ENCODE results near the gene CENPF. TPM values are rescaled to one million over a fixed set of nuclear protein-coding genes. Genes with fewer than 3 reads are reported as not detected.

CENPF gene
- total and polyA plus RNA-seq, 7 experiments from 2014 or later, result 0.83 to 79.9 (median 3.1) TPM

GRCh38 chr1:214615871-214616270, 12.9 kb downstream of the CENPF start:
- peak overlapping the region in 1 of 9 donors; percentile 19 for H3K27ac Mint-ChIP-seq
- CTCF ChIA-PET, result interaction anchor here (1.7 kb wide), 1 partner anchor 11 kb away, joined by 5 read pairs; no protein-coding TSS in a partner anchor
- peaks cover 0 to 5% (median 0%) of the 10 kb centered on the region in 11 donors for H3K9me3 Mint-ChIP-seq
- H3K4me3 Mint-ChIP-seq, result no peak overlapping the region
- H3K4me1 Mint-ChIP-seq, result peaks cover 6 to 51% (median 14%) of the 10 kb centered on the region in 7 donors
- Histone ChIP-seq H3K9me3 (ENCODE audit: control insufficient read depth in 2 of 3, low read length in 3 of 3) (no peaks in the 10 kb centered on the region), H3K36me3 (ENCODE audit: control insufficient read depth in 2 of 3, insufficient read depth in 3 of 3, low read length in 3 of 3) (no peaks in the 10 kb centered on the region), H3K27me3 (ENCODE audit: control insufficient read depth in 2 of 2, insufficient read depth in 2 of 2, low read length in 2 of 2) (no peaks in the 10 kb centered on the region), H3K27ac (ENCODE audit: low read depth, low read length) (no peak overlapping the region), H3K4me1 (ENCODE audit: control insufficient read depth in 2 of 2, insufficient read depth in 2 of 2, low read length in 2 of 2) (peaks cover 0 to 3% of the 10 kb centered on the region in 2 donors), H3K4me3 (ENCODE audit: low read length) (no peak overlapping the region)
- POLR2A ChIA-PET, result interaction anchor here (1.4 kb wide), 1 partner anchor 25 kb away, joined by 4 read pairs; no protein-coding TSS in a partner anchor
- H3K36me3 Mint-ChIP-seq, result peaks cover 0 to 46% (median 0%) of the 10 kb centered on the region in 5 donors
- intact Hi-C loops (cut with micrococcal nuclease), result no loop called here
- H3K27me3 Mint-ChIP-seq, result no peaks in the 10 kb centered on the region
- ATAC-seq (no peak), DNase-seq (no peak)

- POLR2A ChIA-PET, result interaction anchor here (1.4 kb wide), 1 partner anchor 23 kb away, joined by 4 read pairs; no protein-coding TSS in a partner anchor
Observed at GRCh38 chr1:214617246-214617645, 14.3 kb downstream of the CENPF start.

GRCh38 chr1:214617843-214618242, 14.8 kb downstream of the CENPF start:
- CTCF ChIA-PET, result interaction anchor here (1.7 kb wide), 1 partner anchor 9 kb away, joined by 5 read pairs; no protein-coding TSS in a partner anchor
- peaks cover 0 to 44% (median 4%) of the 10 kb centered on the region in 5 donors for H3K36me3 Mint-ChIP-seq
- no peak overlapping the region for H3K27ac ChIP-seq (ENCODE audit: low read depth, low read length)
- POLR2A ChIA-PET, result no interaction called here
- ATAC-seq, result no peak
- intact Hi-C loops (cut with micrococcal nuclease), result loop anchor here in 1 of 2 donors (1.0 kb wide), 1 partner anchor 10 kb away; no protein-coding TSS in a partner anchor
- H3K4me1 Mint-ChIP-seq, result peaks cover 6 to 34% (median 14%) of the 10 kb centered on the region in 7 donors
- no peak overlapping the region for H3K4me3 Mint-ChIP-seq
- DNase-seq, result no peak
- peaks cover 0 to 3% of the 10 kb centered on the region in 2 donors for H3K4me1 ChIP-seq (ENCODE audit: control insufficient read depth in 2 of 2, insufficient read depth in 2 of 2, low read length in 2 of 2)
- no peaks in the 10 kb centered on the region for H3K27me3 Mint-ChIP-seq
- H3K27me3 ChIP-seq (ENCODE audit: control insufficient read depth in 2 of 2, insufficient read depth in 2 of 2, low read length in 2 of 2), result no peaks in the 10 kb centered on the region
- H3K36me3 ChIP-seq (ENCODE audit: control insufficient read depth in 2 of 3, insufficient read depth in 3 of 3, low read length in 3 of 3), result no peaks in the 10 kb centered on the region
- no peak overlapping the region for H3K4me3 ChIP-seq (ENCODE audit: low read length)
- H3K9me3 ChIP-seq (ENCODE audit: control insufficient read depth in 2 of 3, low read length in 3 of 3), result no peaks in the 10 kb centered on the region
- peaks cover 0 to 3% (median 0%) of the 10 kb centered on the region in 11 donors for H3K9me3 Mint-ChIP-seq
- peak overlapping the region in 1 of 9 donors; percentile 72 for H3K27ac Mint-ChIP-seq

More at GRCh38 chr1:214617246-214617645, 14.3 kb downstream of the CENPF start:
- no peak for ATAC-seq
- CTCF ChIA-PET, result interaction anchor here (0.6 to 1.7 kb wide), 2 partner anchors 10 to 14 kb away, joined by 3 to 5 read pairs; no protein-coding TSS in a partner anchor
- peak in 3 of 9 donors; percentile 16 to 22 (median 16) for DNase-seq
- no peak overlapping the region for H3K4me3 ChIP-seq (ENCODE audit: low read length)
- H3K27ac ChIP-seq (ENCODE audit: low read depth, low read length), result no peak overlapping the region
- Mint-ChIP-seq H3K9me3 (peaks cover 0 to 3% (median 0%) of the 10 kb centered on the region in 11 donors), H3K27me3 (no peaks in the 10 kb centered on the region), H3K4me1 (peaks cover 6 to 40% (median 14%) of the 10 kb centered on the region in 7 donors), H3K36me3 (peaks cover 0 to 44% (median 4%) of the 10 kb centered on the region in 5 donors), H3K27ac (peak overlapping the region in 8 of 9 donors; percentile 66 to 83 (median 78)), H3K4me3 (peak overlapping the region; percentile 40 to 71 (median 48))
- H3K9me3 ChIP-seq (ENCODE audit: control insufficient read depth in 2 of 3, low read length in 3 of 3), result no peaks in the 10 kb centered on the region
- intact Hi-C loops (cut with micrococcal nuclease), result loop anchor here in 1 of 2 donors (1.0 kb wide), 1 partner anchor 11 kb away; no protein-coding TSS in a partner anchor
- H3K27me3 ChIP-seq (ENCODE audit: control insufficient read depth in 2 of 2, insufficient read depth in 2 of 2, low read length in 2 of 2), result no peaks in the 10 kb centered on the region
- H3K36me3 ChIP-seq (ENCODE audit: control insufficient read depth in 2 of 3, insufficient read depth in 3 of 3, low read length in 3 of 3), result no peaks in the 10 kb centered on the region
- peaks cover 0 to 3% of the 10 kb centered on the region in 2 donors for H3K4me1 ChIP-seq (ENCODE audit: control insufficient read depth in 2 of 2, insufficient read depth in 2 of 2, low read length in 2 of 2)

- Mint-ChIP-seq H3K36me3 (peaks cover 0 to 36% (median 4%) of the 10 kb centered on the region in 5 donors), H3K27me3 (no peaks in the 10 kb centered on the region), H3K4me3 (no peak overlapping the region), H3K27ac (no peak overlapping the region), H3K9me3 (peaks cover 0 to 3% (median 0%) of the 10 kb centered on the region in 11 donors), H3K4me1 (peaks cover 6 to 24% (median 14%) of the 10 kb centered on the region in 7 donors)
- Histone ChIP-seq H3K36me3 (ENCODE audit: control insufficient read depth in 2 of 3, insufficient read depth in 3 of 3, low read length in 3 of 3) (no peaks in the 10 kb centered on the region), H3K27me3 (ENCODE audit: control insufficient read depth in 2 of 2, insufficient read depth in 2 of 2, low read length in 2 of 2) (no peaks in the 10 kb centered on the region), H3K4me3 (ENCODE audit: low read length) (no peak overlapping the region), H3K9me3 (ENCODE audit: control insufficient read depth in 2 of 3, low read length in 3 of 3) (no peaks in the 10 kb centered on the region), H3K27ac (ENCODE audit: low read depth, low read length) (no peak overlapping the region), H3K4me1 (ENCODE audit: control insufficient read depth in 2 of 2, insufficient read depth in 2 of 2, low read length in 2 of 2) (peaks cover 0 to 3% of the 10 kb centered on the region in 2 donors)
- DNase-seq, result no peak
- ChIA-PET POLR2A (no interaction called here), CTCF (interaction anchor here (0.8 kb wide), 1 partner anchor 15 kb away, joined by 3 read pairs; no protein-coding TSS in a partner anchor)
- intact Hi-C loops (cut with micrococcal nuclease), result no loop called here
- ATAC-seq, result no peak
Observed at GRCh38 chr1:214621236-214621635, 18.2 kb downstream of the CENPF start.

GRCh38 chr1:214623430-214623829, 20.4 kb downstream of the CENPF start:
- Histone ChIP-seq H3K9me3 (ENCODE audit: control insufficient read depth in 2 of 3, low read length in 3 of 3) (no peaks in the 10 kb centered on the region), H3K27ac (ENCODE audit: low read depth, low read length) (no peak overlapping the region), H3K27me3 (ENCODE audit: control insufficient read depth in 2 of 2, insufficient read depth in 2 of 2, low read length in 2 of 2) (no peaks in the 10 kb centered on the region), H3K4me1 (ENCODE audit: control insufficient read depth in 2 of 2, insufficient read depth in 2 of 2, low read length in 2 of 2) (no peaks in the 10 kb centered on the region), H3K36me3 (ENCODE audit: control insufficient read depth in 2 of 3, insufficient read depth in 3 of 3, low read length in 3 of 3) (no peaks in the 10 kb centered on the region), H3K4me3 (ENCODE audit: low read length) (no peak overlapping the region)
- Mint-ChIP-seq H3K36me3 (peaks cover 0 to 19% (median 4%) of the 10 kb centered on the region in 5 donors), H3K4me3 (no peak overlapping the region), H3K27ac (no peak overlapping the region), H3K27me3 (no peaks in the 10 kb centered on the region), H3K9me3 (no peaks in the 10 kb centered on the region), H3K4me1 (peaks cover 0 to 17% (median 0%) of the 10 kb centered on the region in 7 donors)
- ChIA-PET POLR2A (no interaction called here), CTCF (no interaction called here)
- no peak for ATAC-seq
- intact Hi-C loops (cut with micrococcal nuclease), result no loop called here
- no peak for DNase-seq

GRCh38 chr1:214632091-214632490, 29.1 kb downstream of the CENPF start:
- intact Hi-C loops (cut with micrococcal nuclease), result loop anchor here in 1 of 2 donors (1.0 kb wide), 1 partner anchor 9 kb away; no protein-coding TSS in a partner anchor
- Histone ChIP-seq H3K4me3 (ENCODE audit: low read length) (no peak overlapping the region), H3K27me3 (ENCODE audit: control insufficient read depth in 2 of 2, insufficient read depth in 2 of 2, low read length in 2 of 2) (no peaks in the 10 kb centered on the region), H3K36me3 (ENCODE audit: control insufficient read depth in 2 of 3, insufficient read depth in 3 of 3, low read length in 3 of 3) (no peaks in the 10 kb centered on the region), H3K27ac (ENCODE audit: low read depth, low read length) (no peak overlapping the region), H3K4me1 (ENCODE audit: control insufficient read depth in 2 of 2, insufficient read depth in 2 of 2, low read length in 2 of 2) (peaks cover 6 to 15% of the 10 kb centered on the region in 2 donors), H3K9me3 (ENCODE audit: control insufficient read depth in 2 of 3, low read length in 3 of 3) (no peaks in the 10 kb centered on the region)
- peaks cover 8 to 47% (median 27%) of the 10 kb centered on the region in 7 donors for H3K4me1 Mint-ChIP-seq
- no peaks in the 10 kb centered on the region for H3K9me3 Mint-ChIP-seq
- ChIA-PET CTCF (interaction anchor here (0.7 to 1.3 kb wide), 5 partner anchors 9 to 807 kb away, joined by 3 to 5 read pairs (median 4); partner anchors contain the start of gene CENPF), POLR2A (interaction anchor here (1.0 to 1.4 kb wide), 2 partner anchors 8 to 9 kb away, joined by 4 read pairs; no protein-coding TSS in a partner anchor)
- H3K4me3 Mint-ChIP-seq, result peak overlapping the region in 9 of 10 donors; percentile 13 to 80 (median 62)
- peak overlapping the region; percentile 56 to 96 (median 87) for H3K27ac Mint-ChIP-seq
- DNase-seq (peak in 7 of 9 donors; percentile 48 to 79 (median 71)), ATAC-seq (peak; percentile 78)
- no peaks in the 10 kb centered on the region for H3K27me3 Mint-ChIP-seq
- H3K36me3 Mint-ChIP-seq, result peaks cover 0 to 37% (median 0%) of the 10 kb centered on the region in 5 donors

Measured in naive thymus-derived CD4-positive, alpha-beta T cell (primary cell).